ENCODE data around the gene CSRNP2.

DNA sequence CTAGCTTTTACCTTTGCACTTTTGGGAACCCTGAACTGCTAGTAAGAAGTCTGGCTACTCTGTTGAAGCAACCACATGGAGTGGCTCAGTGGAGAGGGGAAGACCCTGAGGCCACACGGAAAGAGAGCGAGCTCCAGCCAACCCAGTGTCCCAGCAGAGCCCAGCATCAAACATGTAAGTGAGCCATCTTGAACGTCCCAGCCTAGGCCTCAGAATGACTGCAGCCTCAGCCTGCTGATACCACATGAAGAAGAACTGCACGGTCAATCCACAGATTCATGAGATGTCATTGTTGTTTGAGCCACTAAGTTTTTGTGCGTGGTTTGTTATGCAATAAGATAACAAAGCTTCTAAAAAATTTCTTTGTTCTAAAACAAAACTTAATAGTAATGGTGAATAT is 49.3 kb upstream of the CSRNP2 start:
- TF ChIP-seq POLR2A (IDR thresholded peaks at IDR 0.05): no peak
- TF ChIP-seq, protein P1, sequence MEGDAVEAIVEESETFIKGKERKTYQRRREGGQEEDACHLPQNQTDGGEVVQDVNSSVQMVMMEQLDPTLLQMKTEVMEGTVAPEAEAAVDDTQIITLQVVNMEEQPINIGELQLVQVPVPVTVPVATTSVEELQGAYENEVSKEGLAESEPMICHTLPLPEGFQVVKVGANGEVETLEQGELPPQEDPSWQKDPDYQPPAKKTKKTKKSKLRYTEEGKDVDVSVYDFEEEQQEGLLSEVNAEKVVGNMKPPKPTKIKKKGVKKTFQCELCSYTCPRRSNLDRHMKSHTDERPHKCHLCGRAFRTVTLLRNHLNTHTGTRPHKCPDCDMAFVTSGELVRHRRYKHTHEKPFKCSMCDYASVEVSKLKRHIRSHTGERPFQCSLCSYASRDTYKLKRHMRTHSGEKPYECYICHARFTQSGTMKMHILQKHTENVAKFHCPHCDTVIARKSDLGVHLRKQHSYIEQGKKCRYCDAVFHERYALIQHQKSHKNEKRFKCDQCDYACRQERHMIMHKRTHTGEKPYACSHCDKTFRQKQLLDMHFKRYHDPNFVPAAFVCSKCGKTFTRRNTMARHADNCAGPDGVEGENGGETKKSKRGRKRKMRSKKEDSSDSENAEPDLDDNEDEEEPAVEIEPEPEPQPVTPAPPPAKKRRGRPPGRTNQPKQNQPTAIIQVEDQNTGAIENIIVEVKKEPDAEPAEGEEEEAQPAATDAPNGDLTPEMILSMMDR (IDR thresholded peaks at IDR 0.05 in 4 of 5, conservative IDR thresholded peaks at IDR 0.05 in 1 of 5): no peak
